HT1080 (cell line): ENCODE measurements around the gene ABCG4. TPM values are rescaled to one million over a fixed set of nuclear protein-coding genes. Genes with fewer than 3 reads are reported as not detected.

Source experiments
- DNase-seq: peaks from one replicate; pipeline ENCODE4 v3.0.0-alpha.2; 2015; ENCODE audit warnings: low read depth
- total RNA-seq: library from RNA; depleted of rRNA; stranded (reverse); fragments of >200 nt; shearing (Covaris generic); gene quantifications from 2 replicates; pipeline ENCODE4 v1.2.3, GENCODE V29; 2014; rRNA removed

Gene ABCG4
- total RNA-seq, 1 experiment from 2014 or later, result not detected

GRCh38 chr11:119205080-119205479 is 56.2 kb downstream of the ABCG4 start:
- no peak for DNase-seq

GRCh38 chr11:119205574-119206510 is 57.0 kb downstream of the ABCG4 start, which contains the start of gene CBL:
Gene CBL, plus strand, starts transcription at chr11:119206339. Its CDS starts 79 bp downstream, at chr11:119206418.
- peak; percentile 78 for DNase-seq

DNA sequence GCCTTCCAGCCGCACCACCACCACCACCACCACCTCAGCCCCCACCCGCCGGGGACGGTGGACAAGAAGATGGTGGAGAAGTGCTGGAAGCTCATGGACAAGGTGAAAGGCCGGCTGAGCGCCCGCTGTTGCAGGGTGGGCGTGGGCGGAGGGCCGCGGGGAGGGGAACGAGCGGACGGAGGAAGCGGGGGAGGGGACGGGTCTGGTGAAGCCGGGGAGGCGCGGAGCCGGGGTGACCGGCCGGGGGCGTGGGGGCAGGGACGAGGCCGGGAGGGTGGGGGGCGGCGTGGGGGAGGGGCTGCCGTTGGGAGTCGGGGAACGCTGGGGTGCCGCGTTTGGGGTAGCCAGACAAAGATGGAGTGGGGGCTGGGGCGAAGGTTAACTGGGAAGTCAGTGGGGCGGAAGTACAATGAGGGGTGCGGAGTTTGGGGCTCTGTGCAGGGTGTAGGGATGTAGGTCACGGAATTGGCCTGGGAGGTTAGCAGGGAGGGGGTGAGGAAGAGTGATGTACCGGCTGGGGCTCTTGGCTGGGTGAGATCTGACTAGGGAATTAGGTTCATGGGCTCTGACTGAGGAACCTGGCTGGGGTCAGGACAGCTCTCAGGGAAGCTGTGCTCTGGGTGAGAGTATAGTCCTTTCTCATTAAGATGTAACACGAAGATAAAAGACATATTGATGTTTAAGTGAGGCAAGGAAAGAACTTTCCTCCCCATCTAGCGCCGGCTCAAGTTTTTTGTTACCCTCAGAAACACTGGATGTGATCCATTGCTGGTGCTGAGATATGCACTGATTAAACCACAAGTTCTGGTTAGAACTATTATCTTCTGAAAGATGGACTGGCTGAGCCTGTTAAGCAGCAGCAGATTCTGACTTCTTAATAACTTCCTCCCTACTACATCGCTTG is 57.9 kb downstream of the ABCG4 start:
- DNase-seq, result peak; percentile 30

DNA sequence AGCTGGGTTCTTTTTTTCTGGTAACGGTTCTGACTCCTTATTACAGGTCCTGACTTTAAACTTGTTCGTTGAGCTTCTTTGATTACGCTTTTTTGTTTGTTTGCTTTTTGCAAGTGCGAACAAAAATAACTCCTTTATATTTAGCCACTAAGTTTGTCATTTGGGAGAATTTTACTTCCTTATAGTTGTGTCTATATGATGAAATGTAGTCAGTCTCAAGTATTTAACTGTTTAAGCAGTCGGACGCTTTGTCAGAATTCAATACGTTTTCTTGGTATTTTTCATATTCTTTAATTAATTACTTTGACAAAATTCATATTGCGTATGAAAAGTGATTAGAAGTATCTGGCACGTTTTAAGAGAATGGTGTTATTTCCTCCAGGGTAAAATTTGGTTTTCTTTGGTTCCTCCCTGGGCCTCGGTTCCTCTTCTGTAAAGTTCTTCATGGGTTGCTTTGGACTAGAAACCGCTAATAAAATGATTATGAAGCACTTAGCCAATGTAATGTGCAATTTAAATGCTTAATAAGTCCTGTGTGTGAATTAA is 58.6 kb downstream of the ABCG4 start:
- no peak for DNase-seq

GRCh38 chr11:119209186-119209585 is 60.3 kb downstream of the ABCG4 start:
- DNase-seq, result no peak

DNA sequence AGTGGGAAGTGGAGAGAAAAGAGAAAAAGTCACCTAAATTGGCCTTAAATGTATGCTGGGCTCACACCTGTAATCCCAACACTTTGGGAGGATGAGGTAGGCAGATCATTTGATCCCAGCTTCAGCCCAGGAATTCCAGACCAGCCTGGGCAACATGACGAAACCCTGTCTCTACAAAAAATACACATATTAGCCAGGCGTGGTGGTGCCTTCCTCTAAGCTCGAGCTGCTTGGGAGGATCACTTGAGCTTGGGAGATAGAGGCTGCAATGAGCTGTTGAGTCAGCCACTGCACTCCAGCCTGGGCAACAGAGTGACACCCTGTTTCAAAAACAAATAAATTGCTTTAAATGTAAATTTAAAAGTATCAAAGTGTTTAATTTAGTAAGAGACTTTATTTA is 61.2 kb downstream of the ABCG4 start:
- DNase-seq, result no peak

Other genes starting within 250 kb of the ABCG4 start
- 22.5 and 24.8 TPM in 2 replicates for gene BCL9L, start 223.1 kb upstream of the ABCG4 start, total RNA-seq
- not detected in 2 replicates for gene UPK2, start 192.8 kb upstream of the ABCG4 start, total RNA-seq
- gene FOXR1, start 177.3 kb upstream of the ABCG4 start, total RNA-seq, result not detected in 2 replicates
- 12.4 and 14.1 TPM in 2 replicates for gene CENATAC, start 150.9 kb upstream of the ABCG4 start, total RNA-seq
- gene RPS25, start 130.7 kb upstream of the ABCG4 start, total RNA-seq, result 778 and 1,119 TPM in 2 replicates
- 154 and 181 TPM in 2 replicates for gene TRAPPC4, start 130.3 kb upstream of the ABCG4 start, total RNA-seq
- gene SLC37A4, start 118.2 kb upstream of the ABCG4 start, total RNA-seq, result 26.6 and 32.1 TPM in 2 replicates
- gene HYOU1, start 91.8 kb upstream of the ABCG4 start, total RNA-seq, result 123 and 139 TPM in 2 replicates
- 24.9 and 29.0 TPM in 2 replicates for gene VPS11, start 81.2 kb upstream of the ABCG4 start, total RNA-seq
- 6.1 and 9.3 TPM in 2 replicates for gene HMBS, start 64.2 kb upstream of the ABCG4 start, total RNA-seq
- gene DPAGT1, start 47.2 kb upstream of the ABCG4 start, total RNA-seq, result 35.0 and 46.0 TPM in 2 replicates
- gene C2CD2L, start 41.7 kb upstream of the ABCG4 start, total RNA-seq, result 17.2 and 17.8 TPM in 2 replicates
- gene HINFP, start 27.5 kb upstream of the ABCG4 start, total RNA-seq, result 17.9 and 18.2 TPM in 2 replicates
- 11.0 and 11.3 TPM in 2 replicates for gene NLRX1, start 19.7 kb downstream of the ABCG4 start, total RNA-seq
- not detected in 2 replicates for gene NHERF4, start 36.4 kb downstream of the ABCG4 start, total RNA-seq
- gene CBL, start 57.3 kb downstream of the ABCG4 start, total RNA-seq, result 9.3 and 12.0 TPM in 2 replicates
- 365 and 377 TPM in 2 replicates for gene MCAM, start 168.1 kb downstream of the ABCG4 start, total RNA-seq
- 7.6 and 12.1 TPM in 2 replicates for gene RNF26, start 185.5 kb downstream of the ABCG4 start, total RNA-seq
- 0.96 and 1.8 TPM in 2 replicates for gene C1QTNF5, start 191.8 kb downstream of the ABCG4 start, total RNA-seq
- gene MFRP, start 197.7 kb downstream of the ABCG4 start, total RNA-seq, result not detected in 2 replicates
- gene USP2, start 232.6 kb downstream of the ABCG4 start, total RNA-seq, result 0.20 and 1.0 TPM in 2 replicates